HT1080 (cell line): ENCODE data around the gene DIP2A. TPM values are rescaled to one million over a fixed set of nuclear protein-coding genes. Genes with fewer than 3 reads are reported as not detected.

Experiments
- DNase-seq: peaks from one replicate; pipeline ENCODE4 v3.0.0-alpha.2; 2015; ENCODE audit warnings: low read depth
- total RNA-seq: library from RNA; depleted of rRNA; stranded (reverse); fragments of >200 nt; shearing (Covaris generic); gene quantifications from 2 replicates; pipeline ENCODE4 v1.2.3, GENCODE V29; 2014

Gene DIP2A
- total RNA-seq, 1 experiment from 2014 or later: 17.7 TPM

DNA sequence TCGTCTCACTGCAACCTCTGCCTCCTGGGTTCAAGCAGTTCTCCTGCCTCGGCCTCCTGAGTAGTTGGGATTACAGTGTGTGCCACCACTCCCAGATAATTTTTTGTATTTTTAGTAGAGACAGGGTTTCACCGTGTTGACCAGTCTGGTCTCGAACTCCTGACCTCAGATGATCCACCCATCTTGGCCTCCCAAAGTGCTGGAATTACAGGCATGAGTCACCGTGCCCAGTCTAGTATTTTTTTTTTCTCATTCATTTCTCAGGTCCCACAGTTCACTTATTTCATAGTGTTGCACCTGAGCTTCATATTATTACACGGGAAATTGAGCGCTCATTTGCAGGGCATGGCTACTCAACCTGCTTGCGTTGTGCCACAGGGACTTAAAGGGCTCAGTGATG lies 68.7 kb downstream of the DIP2A start:
- DNase-seq: peak; percentile 24

DNA sequence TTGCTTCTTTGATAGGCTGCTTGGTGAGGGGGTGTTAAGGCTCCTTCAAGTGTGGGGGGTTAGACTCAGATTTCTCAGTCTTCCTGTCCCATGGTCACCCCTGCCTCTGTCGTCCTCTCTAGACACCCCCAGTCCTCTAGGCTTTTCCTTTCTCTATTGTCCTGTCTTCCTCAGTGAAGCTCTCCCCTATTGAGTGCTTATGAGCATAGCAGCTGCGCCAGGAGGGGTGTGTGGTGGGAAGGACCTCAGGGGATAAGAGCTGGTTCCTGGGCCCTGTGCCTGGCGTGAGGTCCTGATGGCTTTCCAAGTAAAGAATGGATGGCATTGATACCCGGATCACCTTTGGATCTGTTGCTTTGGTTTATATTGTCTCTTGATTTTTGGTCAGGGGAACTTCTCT lies 69.1 kb downstream of the DIP2A start:
- DNase-seq: no peak

DNA sequence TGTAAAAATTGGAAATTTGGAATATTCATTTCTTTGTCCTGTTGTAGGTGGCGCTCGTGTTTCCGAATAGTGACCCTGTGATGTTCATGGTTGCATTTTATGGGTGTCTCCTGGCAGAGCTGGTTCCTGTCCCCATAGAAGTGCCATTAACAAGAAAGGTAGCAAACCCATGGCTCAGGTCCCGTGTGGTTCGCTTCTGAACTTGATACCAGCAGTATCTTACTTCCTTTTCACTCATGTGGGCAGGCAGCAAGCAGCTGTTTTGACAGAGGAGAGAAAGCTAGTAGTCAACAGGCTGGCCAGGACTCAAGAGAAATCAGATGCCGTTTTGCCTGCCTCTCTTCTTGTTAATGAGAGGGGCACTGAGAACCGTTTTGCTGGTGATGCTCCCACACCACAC lies 73.4 kb downstream of the DIP2A start:
- DNase-seq: no peak

DNA sequence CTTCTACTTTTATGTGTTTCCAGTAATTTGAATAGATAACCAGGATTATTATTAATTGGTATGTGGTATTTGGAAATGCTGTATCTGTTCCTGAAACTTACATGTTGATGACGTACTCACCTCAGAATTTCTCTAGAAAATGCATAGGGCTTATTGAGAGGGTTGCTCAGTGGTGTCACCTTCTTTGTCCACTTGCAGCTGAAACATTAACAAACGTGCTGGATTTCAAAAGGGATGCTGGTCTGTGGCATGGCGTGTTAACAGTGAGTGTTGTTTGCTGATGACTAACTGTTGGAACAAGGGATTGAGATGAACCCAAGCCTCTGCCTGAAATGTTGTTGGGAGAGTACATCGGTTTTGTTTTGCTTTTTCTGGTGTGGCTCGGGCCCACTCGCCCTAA lies 78.3 kb downstream of the DIP2A start:
- DNase-seq: no peak

DNA sequence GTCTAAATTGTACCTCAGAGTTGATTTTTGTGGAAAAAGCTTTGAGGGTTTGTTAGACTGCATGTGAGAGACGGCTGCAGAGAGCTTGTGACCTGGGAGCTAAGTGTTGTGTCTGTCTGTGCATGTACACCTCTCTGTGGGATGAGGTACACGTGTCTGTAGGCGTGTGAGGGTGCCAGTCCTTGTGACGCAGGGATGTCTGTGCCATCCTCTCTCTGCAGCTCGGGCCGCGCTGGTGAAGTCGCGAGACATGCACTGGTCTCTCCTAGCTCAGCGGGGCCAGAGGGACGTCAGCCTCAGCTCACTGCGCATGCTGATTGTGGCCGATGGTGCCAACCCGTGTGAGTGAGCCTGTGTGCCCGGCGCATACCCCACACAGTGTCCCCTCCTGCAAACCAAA lies 79.6 kb downstream of the DIP2A start:
- no peak for DNase-seq

DNA sequence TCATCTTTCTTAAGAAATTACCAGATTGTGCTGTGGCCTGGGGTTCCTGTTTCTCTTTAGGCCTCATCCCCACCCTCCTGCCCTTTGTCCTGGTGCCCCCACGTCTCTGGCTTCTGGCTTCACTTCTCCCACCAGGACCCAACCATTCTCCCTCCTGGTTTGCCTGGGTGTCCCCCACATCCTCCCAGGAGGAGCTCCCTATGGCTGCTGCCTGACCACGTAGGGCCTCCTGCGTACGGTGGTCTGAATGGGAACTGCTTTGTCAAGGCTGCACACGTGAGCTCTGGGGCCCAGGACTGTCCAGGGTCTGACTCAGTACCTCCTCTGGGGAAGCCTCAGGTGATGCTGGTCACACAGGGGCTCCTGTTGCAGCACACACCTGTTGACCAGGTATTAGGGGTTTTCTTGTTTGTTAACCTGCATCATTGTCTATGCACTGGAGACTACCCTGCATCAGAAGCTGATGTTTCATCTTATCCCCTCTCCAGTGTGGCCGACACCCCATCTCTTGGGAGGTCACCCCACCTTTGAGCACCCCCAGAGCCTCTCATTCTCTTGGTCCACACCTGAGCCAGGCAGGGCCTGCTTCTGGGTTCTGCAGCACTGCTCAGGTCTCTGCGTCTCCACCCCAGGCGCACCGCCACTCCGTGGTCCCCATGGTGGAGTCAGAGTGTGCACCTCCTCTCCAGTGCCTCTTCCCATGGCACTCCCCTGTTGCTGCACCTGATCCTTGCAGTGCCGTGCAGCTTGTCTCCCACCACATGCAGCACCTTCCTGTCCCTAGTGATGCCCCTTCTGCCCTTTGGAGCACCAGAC lies 80.4 kb downstream of the DIP2A start:
- DNase-seq: no peak

DNA sequence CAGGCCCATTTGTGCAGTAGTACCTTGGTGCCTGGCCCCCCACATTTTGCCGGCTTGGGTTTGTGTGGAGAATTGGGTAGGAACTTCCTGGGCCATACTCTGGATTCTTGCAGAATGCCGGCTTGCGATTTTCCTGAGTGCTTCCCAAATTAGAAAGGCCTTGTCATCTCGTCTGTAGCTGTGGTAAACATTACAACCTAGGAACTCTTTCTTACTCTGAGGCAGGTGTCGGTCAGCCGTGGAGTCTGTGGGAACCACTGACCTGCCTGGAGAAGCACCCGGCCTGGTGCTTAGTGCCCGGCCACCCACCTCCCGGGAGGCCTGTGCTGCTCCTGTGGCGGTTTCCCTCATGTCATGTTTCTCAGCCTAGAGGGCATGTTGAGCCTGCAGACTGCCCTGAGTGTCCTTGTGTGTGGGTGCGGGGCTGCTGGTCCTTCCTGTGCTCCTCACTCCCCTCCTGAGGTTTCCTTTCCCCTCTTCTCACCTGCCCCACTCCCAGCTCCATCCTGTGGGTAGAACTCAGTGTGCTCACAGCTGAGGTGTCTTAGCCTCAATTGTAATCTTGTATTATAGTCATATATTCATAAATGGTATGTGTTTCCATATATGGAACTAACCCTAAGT lies 81.5 kb downstream of the DIP2A start:
- no peak for DNase-seq

DNA sequence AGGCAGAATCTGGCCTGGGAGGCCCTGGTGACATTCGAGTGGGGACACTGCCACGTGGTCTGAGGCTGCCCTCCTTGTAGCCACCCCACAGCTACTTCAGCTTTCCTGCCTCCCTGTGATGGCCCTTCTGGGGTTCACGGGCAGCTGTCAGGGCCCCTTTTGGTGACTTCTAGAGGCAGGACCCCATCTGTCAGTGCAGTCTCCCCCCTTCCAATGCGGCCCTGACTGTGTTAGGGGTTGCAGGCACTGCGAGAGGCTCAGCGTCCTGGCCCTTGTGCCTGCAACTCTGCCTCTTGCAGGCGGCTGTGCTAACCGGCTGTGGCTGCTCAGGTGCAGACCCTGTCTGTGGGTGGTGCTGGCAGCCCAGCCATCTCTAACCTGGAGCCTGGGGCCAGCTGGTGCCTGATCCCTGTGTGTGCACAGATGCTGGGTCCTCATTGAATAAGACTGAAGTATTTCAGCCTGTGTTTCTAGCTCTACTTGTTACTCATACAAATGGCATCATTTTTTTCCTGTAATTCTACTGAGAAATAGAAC lies 84.0 kb downstream of the DIP2A start:
- no peak for DNase-seq

DNA sequence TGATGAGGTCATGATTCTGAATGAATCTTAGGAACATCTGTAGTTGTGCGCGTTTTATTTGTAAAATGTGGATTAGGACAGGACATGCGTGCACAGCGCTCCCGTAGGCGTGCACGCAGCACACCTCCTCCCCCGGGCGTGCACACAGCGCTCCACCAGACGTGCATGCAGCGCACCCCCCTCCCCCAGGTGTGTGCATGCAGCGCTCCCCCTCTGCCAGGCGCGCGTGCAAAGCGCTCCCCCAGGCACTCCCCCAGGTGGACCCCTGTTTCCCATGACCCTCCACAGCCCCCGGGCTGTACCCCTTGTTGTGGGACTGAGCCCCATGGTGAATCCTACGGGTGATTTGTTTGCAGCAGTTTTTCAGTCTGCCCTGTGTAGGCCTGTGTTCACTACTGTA lies 84.6 kb downstream of the DIP2A start:
- DNase-seq: no peak

DNA sequence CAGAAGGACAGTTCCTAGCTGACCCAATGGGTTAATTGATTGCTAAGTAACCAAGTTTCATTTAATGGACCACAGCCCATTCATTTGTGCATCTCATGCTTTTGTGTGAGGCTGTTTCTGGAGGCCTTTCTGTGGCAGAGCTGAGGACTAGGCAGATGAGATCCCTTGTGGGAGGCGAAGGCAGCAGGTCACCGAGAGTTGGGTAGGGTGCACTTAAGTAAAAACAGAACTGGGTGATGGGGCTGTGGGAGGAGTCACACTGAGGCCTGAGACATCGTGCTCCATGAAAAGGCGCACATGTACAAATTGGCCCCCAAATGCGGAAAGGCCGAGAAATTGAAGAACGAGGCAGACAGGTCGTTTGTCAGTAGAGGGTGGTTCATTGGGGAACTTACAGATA lies 85.3 kb downstream of the DIP2A start:
- no peak for DNase-seq

DNA sequence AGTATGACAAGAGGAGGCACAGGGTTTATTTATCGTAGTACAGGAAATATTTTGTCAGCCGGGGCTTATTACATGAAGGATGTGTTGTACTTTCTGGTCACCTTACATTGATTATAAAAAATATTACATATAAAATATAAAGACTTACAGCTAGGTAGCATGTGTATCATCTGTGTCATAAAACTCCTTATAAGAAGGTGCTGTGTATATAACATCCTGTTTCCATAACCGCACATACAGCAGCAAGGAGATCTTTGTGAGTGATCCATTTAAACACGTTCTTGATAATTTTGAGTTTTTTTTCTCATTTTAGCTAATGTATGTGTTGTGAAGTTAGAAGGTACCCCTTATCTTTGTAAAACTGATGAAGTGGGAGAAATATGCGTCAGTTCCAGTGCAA lies 86.1 kb downstream of the DIP2A start:
- DNase-seq: no peak

DNA sequence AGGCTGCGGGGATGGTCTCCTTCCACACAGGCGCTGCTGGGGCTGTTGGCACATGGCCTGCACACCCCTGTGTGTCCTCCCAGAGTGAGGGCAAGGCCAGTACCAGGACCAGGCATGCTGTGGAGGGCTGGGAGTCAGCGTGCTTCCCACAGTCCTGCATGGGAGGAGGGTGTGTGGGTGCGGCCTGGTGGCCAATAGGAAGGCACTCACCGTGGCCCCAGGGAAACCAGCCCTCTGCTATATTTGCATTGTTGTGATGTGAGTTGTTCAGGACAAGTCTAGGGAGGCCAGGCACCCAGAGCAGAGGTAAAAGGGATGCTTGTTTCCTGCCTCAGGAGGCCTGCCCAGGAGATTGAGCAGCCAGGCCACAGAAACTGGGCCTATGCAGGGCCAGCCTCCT lies 86.7 kb downstream of the DIP2A start:
- DNase-seq: no peak

DNA sequence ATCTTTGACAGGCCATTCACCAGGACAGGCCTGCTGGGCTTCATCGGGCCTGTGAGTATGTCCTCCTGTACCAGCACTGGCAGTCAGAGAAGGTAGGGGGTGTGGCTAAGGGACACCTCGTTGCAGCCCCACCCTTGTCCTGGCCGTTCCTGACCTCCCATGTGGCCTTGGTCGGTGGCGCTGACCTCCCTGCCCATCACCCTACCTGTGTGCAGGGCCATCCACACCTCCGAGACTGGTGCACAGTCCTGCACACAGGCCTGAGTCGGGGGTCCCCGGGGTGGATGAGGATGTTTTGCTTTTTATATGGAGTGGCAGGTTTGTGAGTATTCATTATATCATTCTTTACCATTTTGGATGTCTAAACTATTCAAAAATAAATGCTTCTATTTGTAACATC lies 87.2 kb downstream of the DIP2A start:
- DNase-seq: no peak

DNA sequence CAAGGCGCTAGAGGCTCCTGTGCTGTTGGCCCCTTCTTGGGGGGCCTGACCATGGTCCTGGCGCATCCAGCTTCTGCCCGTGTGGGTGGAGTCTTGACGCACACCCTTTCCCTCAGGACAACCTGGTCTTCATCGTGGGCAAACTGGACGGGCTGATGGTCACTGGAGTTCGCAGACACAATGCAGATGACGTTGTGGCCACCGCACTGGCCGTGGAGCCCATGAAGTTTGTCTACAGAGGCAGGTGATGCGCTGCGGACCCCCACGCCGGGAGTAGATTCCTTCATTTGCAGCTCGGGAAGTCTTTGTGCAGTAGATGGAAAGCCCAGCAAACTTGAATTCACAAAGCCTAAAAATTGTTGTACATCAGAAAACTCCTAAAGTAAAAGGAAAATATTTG lies 88.1 kb downstream of the DIP2A start:
- no peak for DNase-seq

DNA sequence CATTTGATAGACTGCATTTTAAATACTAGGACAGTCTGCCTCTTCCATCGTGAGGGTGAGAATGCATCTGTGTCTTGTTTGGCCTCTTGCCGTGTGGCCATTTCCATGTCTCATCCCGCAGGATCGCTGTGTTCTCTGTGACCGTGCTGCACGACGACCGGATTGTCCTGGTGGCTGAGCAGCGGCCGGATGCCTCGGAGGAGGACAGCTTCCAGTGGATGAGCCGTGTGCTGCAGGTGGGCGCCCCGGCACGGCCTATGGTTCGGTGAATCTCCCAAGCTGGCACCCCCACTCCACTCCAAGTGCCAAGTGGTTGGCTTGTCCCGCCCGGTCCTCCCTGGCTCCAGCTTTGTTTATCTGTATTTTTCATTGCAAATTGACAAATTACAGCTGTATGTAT lies 91.0 kb downstream of the DIP2A start:
- DNase-seq: no peak

DNA sequence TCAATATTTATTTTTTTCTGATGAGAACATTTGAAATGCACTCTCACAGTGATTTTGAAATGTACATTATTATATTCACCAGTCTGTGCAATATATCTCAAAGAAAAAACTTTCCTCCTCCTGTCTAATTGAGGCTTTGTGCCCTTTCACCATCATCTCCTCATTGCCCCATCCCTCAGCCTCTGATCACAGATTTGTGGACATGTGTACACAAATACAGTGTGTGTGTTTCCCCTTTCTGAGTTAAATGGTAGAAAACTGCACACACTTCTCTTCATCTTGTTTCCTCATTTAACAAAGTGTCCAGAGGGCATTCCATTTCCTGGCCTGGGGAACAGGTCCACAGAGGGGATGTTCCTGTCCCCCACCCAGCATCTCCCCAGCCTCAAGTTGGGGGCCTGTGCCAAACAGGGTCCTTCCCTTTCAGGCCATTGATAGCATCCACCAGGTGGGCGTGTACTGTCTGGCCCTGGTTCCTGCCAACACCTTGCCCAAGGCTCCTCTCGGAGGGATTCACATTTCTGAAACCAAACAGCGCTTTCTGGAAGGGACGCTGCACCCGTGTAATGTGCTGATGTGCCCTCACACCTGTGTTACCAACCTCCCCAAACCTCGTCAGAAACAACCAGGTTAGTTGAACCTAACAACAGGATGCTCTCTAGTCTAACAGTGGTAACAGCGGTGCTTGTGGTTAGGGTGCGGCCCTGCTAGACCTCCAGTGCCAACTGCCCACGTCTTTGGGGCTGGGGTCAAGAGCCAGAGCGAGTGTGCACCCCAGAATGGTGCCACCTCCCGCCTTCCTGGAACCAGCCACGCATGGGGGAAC lies 91.6 kb downstream of the DIP2A start:
- DNase-seq: no peak

DNA sequence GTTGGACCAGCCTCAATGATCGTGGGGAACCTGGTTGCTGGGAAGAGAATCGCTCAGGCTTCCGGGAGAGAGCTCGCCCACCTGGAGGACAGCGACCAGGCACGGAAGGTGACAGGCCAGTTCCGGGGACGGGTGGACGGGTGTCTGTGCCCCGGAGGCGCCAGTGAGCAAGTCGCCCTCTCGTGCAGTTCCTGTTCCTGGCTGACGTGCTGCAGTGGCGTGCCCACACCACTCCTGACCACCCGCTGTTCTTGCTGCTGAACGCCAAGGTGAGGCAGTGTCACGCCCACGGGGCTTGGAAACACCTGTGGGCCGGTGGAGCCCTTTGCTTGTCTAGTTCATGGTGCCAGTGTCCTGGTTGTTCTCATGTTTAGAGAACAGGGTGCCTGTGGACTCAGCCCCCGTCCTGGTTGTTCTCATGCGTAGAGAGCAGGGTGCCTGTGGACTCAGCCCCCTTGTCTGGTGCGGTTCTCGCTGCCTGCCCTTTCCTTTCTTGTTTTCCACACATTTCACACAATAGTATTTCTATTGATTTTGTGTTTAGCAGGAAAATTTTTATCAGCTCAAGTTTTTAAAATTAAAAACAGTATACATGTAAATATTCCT lies 93.0 kb downstream of the DIP2A start:
- no peak for DNase-seq

DNA sequence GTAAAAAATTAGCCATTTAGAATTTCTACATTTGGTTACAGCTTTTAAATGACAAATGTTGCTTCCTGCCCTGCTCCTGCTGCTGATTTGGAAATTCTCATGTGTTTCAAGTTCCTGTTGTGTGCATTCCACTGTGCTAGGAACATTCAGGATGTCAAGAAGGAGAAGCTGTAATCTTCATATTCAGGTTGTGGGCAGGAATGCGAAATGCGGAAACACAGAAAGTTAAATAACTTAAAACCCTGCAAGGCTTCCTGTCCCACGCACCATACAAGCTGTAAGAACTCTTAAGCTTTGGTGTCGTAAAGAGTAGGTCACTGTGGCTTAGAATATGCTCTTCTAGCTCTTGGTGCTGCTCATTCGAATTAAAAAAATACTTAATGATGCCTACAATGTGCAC lies 93.6 kb downstream of the DIP2A start:
- DNase-seq: no peak

DNA sequence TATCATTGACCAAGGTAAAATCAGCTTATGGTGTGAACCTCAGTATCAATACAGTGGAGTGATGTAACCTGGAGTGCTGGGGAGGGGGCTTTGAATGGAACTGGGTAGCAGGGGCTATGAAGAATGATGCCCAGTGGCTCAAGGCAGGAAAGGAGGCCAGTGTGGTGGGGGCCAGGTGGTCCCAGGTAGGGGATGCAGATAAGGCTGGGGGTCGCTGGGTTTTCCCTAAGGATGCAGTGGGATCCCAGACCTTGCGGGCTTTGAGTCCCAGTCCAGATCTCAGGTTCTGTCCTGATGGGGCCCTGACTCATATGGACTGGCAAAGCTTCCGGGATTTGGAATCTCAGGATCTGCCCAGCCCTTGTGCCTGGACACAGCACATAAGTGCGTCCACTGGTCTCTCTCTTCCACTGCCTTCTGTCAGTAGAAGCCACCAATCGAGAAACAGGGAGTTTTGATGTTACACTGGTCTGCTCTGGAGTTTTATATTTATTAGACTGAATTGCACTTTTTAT lies 94.2 kb downstream of the DIP2A start:
- DNase-seq: no peak

DNA sequence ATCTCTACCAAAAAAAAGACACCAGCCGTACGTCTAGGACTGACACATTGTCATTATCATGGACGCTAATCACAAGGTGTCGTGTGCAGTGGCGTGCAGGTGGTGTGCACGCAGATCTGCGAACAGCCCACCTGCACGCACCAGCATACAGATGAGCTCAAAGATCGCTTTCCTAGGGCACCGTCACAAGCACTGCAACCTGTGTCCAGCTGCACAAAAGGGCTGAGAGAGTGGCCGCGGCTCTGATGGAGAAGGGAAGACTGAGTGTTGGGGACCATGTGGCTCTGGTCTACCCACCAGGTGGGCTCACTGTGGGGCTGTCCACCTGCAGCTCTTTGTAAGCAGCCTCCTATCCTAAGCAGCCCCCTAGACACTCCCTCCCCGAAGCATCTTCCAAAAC lies 95.3 kb downstream of the DIP2A start:
- no peak for DNase-seq

DNA sequence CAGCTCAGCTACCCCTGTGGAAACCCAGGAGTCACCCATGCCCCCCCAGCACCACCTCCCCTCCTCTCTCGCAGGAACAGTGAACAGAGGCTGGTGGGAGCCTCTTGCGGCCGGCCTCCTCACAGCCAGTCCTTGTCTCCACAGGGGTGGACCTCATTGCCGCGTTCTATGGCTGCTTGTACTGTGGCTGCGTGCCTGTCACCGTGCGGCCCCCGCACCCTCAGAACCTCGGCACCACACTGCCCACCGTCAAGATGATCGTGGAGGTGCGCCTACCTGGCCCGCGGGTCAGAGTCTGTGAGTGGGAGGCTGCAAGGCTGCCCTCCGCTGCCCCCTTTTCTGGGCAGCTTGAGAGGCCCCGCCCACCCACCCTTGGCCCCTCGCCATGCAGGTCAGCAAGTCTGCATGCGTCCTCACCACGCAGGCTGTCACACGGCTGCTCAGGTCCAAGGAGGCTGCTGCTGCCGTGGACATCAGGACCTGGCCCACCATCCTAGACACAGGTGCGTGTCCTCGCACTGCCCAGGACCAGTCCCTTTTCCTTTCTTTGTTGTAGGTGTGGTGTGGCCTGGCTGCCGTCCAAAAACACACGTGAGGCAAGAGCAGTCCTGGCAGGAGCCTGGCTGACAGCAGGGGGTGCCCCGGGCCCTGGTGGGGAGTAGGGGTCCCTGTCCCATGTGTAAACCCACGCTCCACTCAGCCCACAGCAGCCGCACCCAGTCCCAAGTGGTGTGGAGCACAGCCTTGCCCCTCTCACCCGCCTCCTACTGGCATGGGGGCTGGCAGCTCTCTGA lies 95.9 kb downstream of the DIP2A start:
- DNase-seq: no peak
